ENCODE data around the gene STAG1.
"Not testable (repeated sequence)": the region's sequence is repeated elsewhere in the genome, so short reads cannot be mapped to it uniquely, and the experiment has no call there.

STAG1 gene

GRCh38 chr3:136745916-136746315 lies 6.3 kb downstream of the STAG1 start:
- DNase-seq (ENCODE audit: low read depth): no peak

GRCh38 chr3:136741063-136741462 lies 11.1 kb downstream of the STAG1 start:
- DNase-seq (ENCODE audit: low read depth): no peak

DNA sequence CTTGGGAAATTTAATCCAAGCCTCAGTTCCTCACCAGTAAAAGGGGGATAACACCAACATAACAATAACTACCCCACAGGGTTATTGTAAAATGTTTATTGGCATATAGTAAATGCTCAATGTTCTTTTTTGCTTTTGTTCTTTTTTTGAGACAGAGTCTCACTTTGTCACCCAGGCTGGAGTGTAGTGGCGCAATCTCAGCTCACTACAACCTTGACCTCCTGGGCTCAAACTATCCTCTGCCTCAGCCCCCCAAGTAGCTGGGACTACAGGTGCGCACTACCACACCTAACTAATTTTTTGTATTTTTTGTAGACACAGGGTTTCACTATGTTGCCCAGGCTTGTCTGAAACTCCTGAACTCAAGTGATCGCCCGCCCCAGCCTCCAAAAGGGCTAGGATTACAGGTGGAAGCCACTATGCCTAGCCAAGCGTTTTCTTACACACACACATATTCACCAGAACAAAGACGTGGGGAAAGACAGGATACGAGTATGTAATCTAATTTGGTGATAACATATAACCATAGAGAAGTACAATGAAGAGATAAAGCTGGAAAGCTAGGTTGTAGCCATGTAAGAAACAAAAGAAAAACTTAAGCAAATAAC lies 11.7 kb downstream of the STAG1 start:
- DNase-seq (ENCODE audit: low read depth): no peak

DNA sequence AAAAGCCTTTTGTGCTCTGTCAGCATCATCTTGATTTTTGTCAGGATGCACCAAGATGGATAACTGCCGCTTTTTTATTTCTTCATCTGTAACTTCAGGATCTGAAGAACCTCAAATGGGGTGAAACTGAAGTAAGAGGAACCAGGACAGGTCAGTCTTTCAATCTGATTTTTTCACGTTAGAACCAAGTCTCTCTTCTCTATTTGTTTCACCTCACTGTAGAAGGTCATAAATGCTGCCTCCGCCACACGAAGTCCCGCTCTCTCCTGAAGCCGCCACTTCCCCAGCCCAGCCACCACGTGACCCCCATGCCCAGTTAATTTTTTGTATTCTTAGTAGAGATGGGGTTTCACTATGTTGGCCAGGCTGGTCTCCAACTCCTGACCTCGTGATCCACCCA lies 15.2 kb downstream of the STAG1 start:
- not testable (repeated sequence) for DNase-seq (ENCODE audit: low read depth)

DNA sequence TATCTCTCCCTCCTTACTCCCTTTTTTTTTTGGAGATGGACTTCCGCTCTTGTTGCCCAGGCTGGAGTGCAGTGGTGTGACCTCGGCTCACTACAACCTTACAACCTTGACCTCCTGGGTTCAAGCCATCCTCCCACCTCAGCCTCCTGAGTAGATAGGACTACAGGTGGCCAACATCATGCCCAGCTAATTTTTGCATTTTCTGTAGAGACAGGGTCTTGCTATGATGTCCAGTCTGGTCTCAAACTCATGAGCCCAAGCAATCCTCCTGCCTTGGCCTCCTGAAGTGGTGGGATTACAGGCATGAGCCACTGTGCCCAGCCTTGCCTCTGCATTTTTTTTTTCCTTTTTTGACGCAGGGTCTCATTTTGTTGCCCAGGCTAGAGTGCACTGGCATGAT lies 17.1 kb downstream of the STAG1 start:
- DNase-seq (ENCODE audit: low read depth): no peak

DNA sequence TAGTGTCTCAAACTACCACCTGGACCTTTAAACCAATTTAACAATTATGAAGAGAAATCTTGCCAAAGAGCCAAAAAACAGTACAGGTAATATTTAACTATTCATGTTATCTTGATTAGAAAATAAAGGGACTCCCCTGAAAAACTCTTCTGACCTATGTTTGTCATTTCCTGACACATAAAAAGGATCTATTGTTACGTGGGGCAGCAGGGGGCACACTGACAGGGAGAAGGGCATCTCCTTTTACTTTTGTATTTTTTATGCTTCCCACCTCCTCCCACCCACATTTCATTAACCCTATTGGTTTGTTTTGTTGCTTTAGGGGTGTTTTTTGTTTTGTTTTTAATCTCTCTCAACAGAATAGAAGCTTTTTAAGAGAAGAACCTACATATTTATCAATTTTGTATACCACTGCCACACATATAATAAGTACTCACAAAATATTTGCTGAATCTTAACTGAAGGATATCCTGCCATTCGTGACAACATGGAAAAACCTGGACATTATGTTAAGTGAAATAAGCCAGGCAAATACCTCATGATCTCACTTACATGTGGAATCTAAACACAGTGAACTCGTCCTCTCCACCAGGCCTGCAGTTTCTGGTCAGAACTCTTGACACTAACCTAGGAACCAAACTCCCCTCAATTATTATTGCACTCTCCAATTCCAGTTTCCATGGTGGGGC lies 17.7 kb downstream of the STAG1 start:
- DNase-seq (ENCODE audit: low read depth): no peak

DNA sequence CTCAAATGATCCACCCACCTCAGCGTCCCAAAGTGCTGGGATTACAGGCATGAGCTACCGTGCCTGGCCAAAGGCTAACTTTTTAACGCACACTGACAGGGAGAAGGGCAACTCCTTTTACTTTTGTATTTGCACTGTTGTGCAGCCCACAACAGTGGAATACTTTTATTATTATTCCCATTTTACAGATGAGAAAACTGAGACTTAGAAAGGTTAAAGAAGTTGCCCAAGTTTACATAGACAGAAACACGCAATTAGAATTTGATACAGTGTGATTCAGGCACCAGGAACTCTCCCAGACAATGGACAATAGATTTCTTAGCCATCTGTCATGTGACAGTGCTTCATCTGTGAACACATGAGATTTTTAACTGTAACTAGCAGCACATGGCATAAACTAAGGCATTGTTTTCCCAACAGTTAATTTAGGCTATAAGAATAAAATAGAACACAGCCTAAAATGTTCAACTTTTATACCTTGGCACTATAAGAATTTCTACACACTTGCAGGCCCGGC lies 18.8 kb downstream of the STAG1 start:
- DNase-seq (ENCODE audit: low read depth): no peak

GRCh38 chr3:136731274-136731884 lies 20.8 kb downstream of the STAG1 start:
- no peak for DNase-seq (ENCODE audit: low read depth)

DNA sequence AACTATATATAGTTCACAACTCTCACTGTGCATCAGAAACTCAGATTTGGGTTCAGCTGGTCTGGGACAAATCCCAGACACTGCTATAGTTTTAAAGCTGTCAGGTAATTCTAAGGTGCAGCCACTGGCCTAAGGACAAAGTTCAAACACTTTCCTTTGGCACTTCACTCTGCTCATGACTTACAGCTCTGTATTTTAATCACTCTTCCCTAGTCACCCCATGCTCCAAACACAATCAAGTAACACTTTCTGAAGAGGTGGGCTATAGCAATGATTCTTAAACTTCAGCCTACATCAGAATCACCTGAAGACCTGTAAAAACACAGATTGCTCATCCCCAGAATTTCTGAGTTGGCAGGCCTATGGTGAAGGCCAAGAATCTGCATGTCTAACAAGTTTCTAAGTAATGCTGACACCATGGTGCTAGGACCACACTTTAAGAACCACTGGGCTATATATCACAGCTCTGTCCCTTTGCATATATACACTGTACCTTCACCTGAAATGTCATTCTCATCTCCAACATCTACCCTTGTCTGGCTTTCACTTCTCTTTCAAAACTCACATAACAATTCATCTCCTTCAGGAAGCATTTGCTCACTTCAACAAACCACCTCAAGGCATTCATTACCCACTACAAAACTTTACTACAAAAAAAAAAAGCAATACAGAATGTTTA lies 21.4 kb downstream of the STAG1 start:
- DNase-seq (ENCODE audit: low read depth): no peak

GRCh38 chr3:136728918-136729317 lies 23.3 kb downstream of the STAG1 start:
- DNase-seq (ENCODE audit: low read depth): no peak

DNA sequence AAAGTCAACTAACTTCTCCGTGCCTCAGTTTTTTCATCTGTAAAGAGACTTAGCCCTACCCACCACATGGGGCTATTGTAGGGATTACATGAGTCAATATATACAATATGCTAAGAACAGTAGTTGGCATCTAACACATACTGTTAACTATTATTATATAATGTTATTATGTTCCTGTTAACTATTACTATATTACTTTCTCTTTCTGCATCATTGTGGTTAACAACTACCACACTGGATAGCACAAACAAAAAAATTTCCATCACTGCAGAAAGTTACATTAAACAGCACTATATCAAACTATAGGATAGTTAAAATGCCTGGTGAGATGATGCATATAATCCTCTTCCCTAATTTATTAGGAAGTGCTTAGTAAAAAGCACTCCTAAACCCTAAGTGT lies 23.7 kb downstream of the STAG1 start:
- no peak for DNase-seq (ENCODE audit: low read depth)

DNA sequence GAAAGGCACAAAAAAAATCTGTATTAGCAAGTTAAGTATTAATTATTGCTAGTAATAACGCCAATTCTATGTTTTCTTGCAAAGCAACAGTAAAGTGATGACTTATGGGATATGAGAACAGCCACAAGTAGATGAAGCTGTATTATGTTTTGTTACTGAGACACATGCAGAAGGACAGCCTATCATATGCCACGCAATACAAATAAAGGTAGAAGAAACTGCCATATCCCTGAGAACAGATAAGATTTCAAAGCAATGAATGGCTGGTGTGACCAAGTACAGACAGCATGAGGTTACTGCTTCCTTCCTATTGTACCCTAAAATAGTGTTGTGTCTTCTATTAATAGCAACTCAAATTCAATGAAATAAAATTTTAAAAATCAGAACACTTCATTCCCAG lies 26.7 kb downstream of the STAG1 start:
- no peak for DNase-seq (ENCODE audit: low read depth)

DNA sequence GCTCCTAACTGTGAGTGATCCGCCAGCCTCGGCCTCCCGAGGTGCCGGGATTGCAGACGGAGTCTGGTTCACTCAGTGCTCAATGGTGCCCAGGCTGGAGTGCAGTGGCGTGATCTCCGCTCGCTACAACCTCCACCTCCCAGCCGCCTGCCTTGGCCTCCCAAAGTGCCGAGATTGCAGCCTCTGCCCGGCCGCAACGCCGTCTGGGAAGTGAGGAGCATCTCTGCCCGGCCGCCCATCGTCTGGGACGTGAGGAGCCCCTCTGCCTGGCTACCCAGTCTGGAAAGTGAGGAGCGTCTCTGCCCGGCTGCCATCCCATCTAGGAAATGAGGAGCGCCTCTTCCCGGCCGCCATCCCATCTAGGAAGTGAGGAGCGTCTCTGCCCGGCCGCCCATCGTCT lies 29.3 kb downstream of the STAG1 start:
- not testable (repeated sequence) for DNase-seq (ENCODE audit: low read depth)

GRCh38 chr3:136722399-136722798 lies 29.8 kb downstream of the STAG1 start:
- not testable (repeated sequence) for DNase-seq (ENCODE audit: low read depth)

DNA sequence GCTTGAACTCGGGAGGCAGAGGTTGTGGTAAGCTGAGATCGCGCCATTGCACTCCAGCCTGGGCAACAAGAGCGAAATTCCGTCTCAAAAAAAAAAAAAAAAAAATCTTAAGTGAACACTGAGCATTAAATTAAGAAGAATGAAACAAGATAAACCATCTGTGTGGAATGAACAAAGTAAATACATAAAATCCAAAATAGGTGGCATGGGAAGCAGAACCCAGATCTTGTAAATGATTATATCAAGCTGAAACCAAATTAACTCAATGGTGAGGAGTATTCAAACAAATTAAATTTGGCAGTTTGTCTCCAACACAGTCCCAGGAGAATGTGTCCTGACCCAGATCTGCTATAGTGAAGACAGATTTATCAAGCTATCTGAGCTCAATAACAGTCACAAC lies 32.1 kb downstream of the STAG1 start:
- no peak for DNase-seq (ENCODE audit: low read depth)

DNA sequence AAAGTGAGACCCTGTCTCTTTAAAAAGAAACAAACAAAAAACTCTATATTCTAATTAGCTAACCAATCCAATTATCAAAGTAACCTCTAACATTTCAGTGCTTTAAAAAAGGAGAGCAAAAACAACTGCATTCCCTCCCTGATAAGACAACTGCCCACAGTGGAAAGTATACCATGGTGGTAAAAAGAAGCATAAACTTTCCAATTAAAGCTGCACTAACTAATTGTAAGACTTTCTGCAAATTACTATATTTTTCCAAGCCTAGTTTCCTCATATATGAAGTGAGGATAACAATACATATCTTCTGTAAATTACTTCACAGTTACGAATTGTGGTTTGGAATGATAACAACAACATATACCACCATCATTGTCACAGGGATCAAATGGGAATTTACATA lies 35.5 kb downstream of the STAG1 start:
- DNase-seq (ENCODE audit: low read depth): no peak

- DNase-seq (ENCODE audit: low read depth): no peak
Observed at GRCh38 chr3:136714020-136714419, 38.2 kb downstream of the STAG1 start.

- no peak for DNase-seq (ENCODE audit: low read depth)
Observed at GRCh38 chr3:136712941-136713340, 39.2 kb downstream of the STAG1 start.

DNA sequence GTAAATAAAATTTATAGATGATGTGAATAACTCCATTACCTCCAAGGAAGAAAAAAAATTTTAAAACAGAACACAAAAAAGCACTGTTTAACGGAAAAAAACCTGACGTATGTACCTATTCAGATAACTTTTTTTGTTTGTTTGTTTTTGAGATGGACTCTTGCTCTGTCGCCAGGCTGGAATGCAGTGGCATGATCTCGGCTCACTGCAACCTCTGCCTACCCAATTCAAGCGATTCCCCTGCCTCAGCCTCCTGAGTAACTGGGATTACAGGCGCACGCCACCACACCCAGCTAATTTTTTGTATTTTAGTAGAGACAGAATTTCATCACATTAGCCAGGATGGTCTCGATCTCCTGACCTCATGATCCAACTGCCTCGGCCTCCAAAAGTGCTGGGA lies 40.3 kb downstream of the STAG1 start:
- DNase-seq (ENCODE audit: low read depth): not testable (repeated sequence)

GRCh38 chr3:136711277-136711676 lies 40.9 kb downstream of the STAG1 start:
- DNase-seq (ENCODE audit: low read depth): no peak

- DNase-seq (ENCODE audit: low read depth): not testable (repeated sequence)
Observed at GRCh38 chr3:136709775-136710174, 42.4 kb downstream of the STAG1 start.

GRCh38 chr3:136708333-136708985 lies 43.7 kb downstream of the STAG1 start:
- no peak for DNase-seq (ENCODE audit: low read depth)

All from stimulated activated CD8-positive, alpha-beta memory T cell treated with anti-CD3 and anti-CD28 coated beads, Interleukin-15, amount 100 ng/mL, for 24 hours (primary cell).